GM12801 (cell line): Measurements from ENCODE around the gene HTR3C.

Experiments
- TF ChIP-seq, protein P1 (sequence below): IDR thresholded peaks from one replicate; pipeline ENCODE4 v1.5.1; 2011; ENCODE audit warnings: control low read depth; ENCODE audit not compliant: insufficient read length; ENCODE audit errors: extremely low read depth

Gene HTR3C

DNA sequence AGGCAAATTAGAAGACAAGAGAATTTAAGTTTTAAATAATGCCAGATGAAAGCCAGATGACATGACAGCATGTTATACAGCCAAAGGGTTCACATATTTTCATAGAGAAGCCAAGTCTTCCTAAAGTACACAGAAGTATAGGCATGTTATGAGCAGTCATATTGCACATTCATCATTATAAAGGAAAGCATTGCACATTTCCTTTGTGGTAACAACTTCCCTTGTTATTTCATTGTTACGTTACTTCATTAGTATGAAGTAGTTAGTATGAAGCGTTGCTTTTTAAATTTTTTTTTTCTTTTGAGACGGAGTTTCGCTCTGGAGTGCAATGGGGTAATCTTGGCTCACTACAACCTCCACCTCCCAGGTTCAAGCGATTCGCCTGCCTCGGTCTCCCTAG is 30.5 kb upstream of the HTR3C start:
- TF ChIP-seq, protein P1, sequence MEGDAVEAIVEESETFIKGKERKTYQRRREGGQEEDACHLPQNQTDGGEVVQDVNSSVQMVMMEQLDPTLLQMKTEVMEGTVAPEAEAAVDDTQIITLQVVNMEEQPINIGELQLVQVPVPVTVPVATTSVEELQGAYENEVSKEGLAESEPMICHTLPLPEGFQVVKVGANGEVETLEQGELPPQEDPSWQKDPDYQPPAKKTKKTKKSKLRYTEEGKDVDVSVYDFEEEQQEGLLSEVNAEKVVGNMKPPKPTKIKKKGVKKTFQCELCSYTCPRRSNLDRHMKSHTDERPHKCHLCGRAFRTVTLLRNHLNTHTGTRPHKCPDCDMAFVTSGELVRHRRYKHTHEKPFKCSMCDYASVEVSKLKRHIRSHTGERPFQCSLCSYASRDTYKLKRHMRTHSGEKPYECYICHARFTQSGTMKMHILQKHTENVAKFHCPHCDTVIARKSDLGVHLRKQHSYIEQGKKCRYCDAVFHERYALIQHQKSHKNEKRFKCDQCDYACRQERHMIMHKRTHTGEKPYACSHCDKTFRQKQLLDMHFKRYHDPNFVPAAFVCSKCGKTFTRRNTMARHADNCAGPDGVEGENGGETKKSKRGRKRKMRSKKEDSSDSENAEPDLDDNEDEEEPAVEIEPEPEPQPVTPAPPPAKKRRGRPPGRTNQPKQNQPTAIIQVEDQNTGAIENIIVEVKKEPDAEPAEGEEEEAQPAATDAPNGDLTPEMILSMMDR, result no peak

DNA sequence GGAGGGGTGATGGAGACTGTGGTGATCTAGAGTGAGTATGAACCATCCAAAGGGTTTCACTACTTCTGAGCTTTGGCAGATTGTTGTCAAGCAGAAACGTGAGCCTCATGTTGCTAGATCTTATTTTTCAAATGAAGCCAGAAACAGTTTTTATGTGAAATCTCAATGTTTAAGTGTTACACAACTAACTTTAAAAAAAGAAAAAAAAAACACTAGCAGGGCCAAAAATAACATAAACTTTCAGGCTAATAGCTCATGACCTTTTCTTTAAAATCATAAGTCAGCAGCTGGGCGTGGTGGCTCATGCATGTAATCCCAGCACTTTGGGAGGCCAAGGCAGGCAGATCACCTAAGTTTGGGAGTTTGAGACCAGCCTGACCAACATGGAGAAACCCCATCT is 23.4 kb upstream of the HTR3C start:
- TF ChIP-seq, protein P1, result no peak

DNA sequence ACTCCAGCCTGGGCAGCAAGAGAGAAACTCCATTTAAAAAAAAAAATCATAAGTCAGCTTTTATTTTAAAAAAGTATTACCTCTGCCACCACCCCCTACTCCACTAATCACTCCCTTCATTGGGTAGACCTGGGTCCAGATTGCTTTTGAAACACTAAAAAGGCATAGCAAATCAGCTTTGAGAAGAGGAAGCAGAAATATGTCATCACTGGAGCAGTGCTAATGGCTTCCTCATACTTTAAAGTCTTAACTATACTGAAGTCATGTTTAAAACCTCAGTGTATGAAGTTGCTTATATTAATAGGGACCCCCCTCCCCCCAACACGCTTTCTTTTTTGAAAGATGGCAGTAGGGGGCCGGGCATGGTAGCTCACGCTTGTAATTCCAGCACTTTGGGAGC is 22.3 kb upstream of the HTR3C start:
- TF ChIP-seq, protein P1, result no peak

DNA sequence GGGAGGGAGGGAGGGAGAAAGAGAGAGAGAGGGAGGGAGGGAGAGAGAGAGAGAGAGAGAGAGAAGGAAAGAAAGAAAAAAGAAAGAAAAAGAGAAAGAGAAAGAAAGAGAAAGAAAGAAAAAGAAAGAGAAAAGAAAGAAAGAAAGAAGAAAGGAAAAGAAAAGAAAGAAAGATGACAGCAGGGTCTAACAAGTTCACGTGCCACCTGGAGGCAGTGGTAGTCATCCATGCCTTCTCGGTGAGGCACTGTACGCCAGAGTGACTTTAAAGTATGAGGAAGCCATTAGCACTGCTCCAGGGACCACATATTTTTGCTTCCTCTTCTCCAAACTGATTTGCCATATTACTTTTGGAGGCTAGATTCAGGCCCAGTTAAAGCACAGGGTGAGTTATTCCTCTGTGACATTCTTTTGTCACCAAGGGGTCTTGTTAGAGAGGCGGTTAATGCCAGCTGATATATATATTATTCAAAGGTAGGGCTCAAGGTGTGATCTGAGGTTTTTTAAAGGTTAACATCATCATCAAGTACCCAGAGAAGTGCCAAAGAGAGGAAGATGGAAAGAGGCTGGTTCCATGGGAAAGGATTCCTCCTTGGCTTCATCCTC is 21.6 kb upstream of the HTR3C start, which contains the start of gene HTR3D:
TSS of gene HTR3D (plus strand) at position 556 of the 606 bp plus-strand sequence. CDS start at position 556, 0 bp downstream.
- TF ChIP-seq, protein P1, result no peak

DNA sequence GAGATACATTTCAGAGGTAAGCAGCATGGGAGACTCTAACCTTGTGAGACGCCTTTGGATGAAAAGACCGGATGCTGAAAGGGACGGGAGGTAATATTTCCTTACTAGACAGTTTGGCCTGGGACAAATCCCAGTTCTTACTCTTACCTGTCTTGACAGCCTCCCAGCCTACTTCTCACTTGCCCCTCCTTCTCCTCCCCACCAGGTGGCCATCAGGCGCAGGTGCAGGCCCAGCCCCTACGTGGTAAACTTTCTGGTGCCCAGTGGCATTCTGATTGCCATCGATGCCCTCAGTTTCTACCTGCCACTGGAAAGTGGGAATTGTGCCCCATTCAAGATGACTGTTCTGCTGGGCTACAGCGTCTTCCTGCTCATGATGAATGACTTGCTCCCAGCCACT is 15.0 kb upstream of the HTR3C start:
- TF ChIP-seq, protein P1, result no peak

DNA sequence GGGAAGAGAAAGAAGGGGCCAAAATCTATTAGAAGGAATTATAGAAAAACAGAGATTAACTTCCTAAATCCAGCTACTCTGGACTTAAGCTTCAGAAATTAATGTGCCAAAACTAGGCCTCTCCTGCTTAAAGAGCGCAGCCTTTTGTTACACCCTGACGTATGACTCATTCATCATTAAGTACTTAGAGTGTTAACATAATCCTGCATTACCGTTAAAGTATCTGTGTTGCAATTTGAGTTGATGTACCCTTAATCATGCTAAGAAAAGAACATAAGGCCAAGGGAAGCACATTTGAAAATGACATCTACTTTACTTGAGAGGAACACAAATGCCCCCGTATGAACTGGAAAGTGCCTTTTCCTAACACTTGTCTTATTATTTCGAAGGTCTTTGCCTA is 13.4 kb upstream of the HTR3C start:
- TF ChIP-seq, protein P1, result no peak

DNA sequence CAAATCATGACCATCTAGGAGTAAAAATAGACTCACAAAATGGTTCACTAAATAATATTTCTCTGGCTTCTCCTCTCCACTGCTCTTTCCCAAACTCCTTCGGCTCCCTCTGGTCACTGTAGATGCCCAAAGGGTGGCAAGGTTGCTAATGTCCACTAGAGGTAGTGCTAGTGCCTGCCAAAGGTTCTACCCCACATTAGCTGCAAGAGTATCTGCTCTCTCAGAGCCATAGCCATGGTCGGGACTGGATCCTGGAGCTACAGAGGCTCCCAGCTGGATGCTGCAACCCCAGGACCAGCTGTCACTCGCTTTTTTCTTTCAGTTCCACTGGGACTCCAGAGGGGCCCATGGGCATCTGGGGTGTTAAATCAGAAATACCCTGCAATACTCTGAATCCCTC is 12.8 kb upstream of the HTR3C start:
- TF ChIP-seq, protein P1, result no peak

DNA sequence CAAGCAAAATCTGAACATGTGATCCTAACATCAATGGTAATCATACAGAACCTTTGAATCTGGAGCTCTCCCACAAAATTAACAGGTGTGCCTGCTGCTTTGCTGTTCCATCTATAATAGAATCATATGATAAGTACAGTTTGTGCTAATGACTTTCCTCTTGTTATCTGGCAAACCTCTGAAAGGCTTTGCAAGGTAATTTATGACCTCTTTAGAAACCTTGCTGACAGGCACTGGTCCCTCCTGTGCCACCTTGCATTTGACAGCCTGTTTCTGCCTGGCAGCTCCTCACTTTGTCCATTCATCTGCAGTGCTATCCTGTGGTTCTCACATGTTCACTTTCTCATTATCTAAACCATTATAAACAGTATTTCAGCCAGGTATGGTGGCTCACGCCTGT is 10.2 kb upstream of the HTR3C start:
- TF ChIP-seq, protein P1, result no peak
